ENCODE data around the gene C4orf17.
"Not testable (repeated sequence)": the region's sequence is repeated elsewhere in the genome, so short reads cannot be mapped to it uniquely, and the experiment has no call there.

The C4orf17 gene

GRCh38 chr4:99507349-99507748 is 3.5 kb upstream of the C4orf17 start:
- no peaks in the 10 kb centered on the region for H3K27me3 Mint-ChIP-seq
- DNase-seq: no peak
- no peaks in the 10 kb centered on the region for H3K9me3 Mint-ChIP-seq
- H3K27ac Mint-ChIP-seq: peak overlapping the region; percentile 93
- no peaks in the 10 kb centered on the region for H3K36me3 Mint-ChIP-seq (ENCODE audit: low read depth)
- peak overlapping the region; percentile 21 for H3K4me3 Mint-ChIP-seq
- peaks cover 54% of the 10 kb centered on the region for H3K4me1 Mint-ChIP-seq (ENCODE audit: low read depth)

- Mint-ChIP-seq H3K36me3 (ENCODE audit: low read depth) (no peaks in the 10 kb centered on the region), H3K27ac (peak overlapping the region; percentile 93), H3K9me3 (no peaks in the 10 kb centered on the region), H3K4me1 (ENCODE audit: low read depth) (peaks cover 54% of the 10 kb centered on the region), H3K4me3 (peak overlapping the region; percentile 21), H3K27me3 (no peaks in the 10 kb centered on the region)
- DNase-seq: no peak
These were observed 3.1 kb upstream of the C4orf17 start for GRCh38 chr4:99507762-99508161.

GRCh38 chr4:99518601-99519295 is 7.9 kb downstream of the C4orf17 start:
- no peak for DNase-seq
- no peaks in the 10 kb centered on the region for H3K36me3 Mint-ChIP-seq (ENCODE audit: low read depth)
- H3K4me1 Mint-ChIP-seq (ENCODE audit: low read depth): no peaks in the 10 kb centered on the region
- no peaks in the 10 kb centered on the region for H3K9me3 Mint-ChIP-seq
- peaks cover 2% of the 10 kb centered on the region for H3K27me3 Mint-ChIP-seq
- H3K4me3 Mint-ChIP-seq: no peak overlapping the region
- H3K27ac Mint-ChIP-seq: no peak overlapping the region

- Mint-ChIP-seq H3K9me3 (no peaks in the 10 kb centered on the region), H3K36me3 (ENCODE audit: low read depth) (no peaks in the 10 kb centered on the region), H3K27ac (no peak overlapping the region), H3K4me1 (ENCODE audit: low read depth) (no peaks in the 10 kb centered on the region), H3K27me3 (peaks cover 9% of the 10 kb centered on the region), H3K4me3 (no peak overlapping the region)
- no peak for DNase-seq
These were observed 18.4 kb downstream of the C4orf17 start for GRCh38 chr4:99529228-99529627.

GRCh38 chr4:99529956-99530355 is 19.1 kb downstream of the C4orf17 start:
- Mint-ChIP-seq H3K4me3 (no peak overlapping the region), H3K27ac (no peak overlapping the region), H3K36me3 (ENCODE audit: low read depth) (no peaks in the 10 kb centered on the region), H3K27me3 (peaks cover 9% of the 10 kb centered on the region), H3K9me3 (no peaks in the 10 kb centered on the region), H3K4me1 (ENCODE audit: low read depth) (no peaks in the 10 kb centered on the region)
- no peak for DNase-seq

GRCh38 chr4:99534699-99535098 is 23.9 kb downstream of the C4orf17 start:
- H3K4me1 Mint-ChIP-seq (ENCODE audit: low read depth); H3K9me3 Mint-ChIP-seq; H3K36me3 Mint-ChIP-seq (ENCODE audit: low read depth); H3K4me3 Mint-ChIP-seq; H3K27ac Mint-ChIP-seq; DNase-seq: not testable (repeated sequence)
- peaks cover 12% of the 10 kb centered on the region for H3K27me3 Mint-ChIP-seq

- H3K27ac Mint-ChIP-seq: no peak overlapping the region
- H3K36me3 Mint-ChIP-seq (ENCODE audit: low read depth): no peaks in the 10 kb centered on the region
- H3K4me1 Mint-ChIP-seq (ENCODE audit: low read depth): no peaks in the 10 kb centered on the region
- DNase-seq: no peak
- H3K9me3 Mint-ChIP-seq: no peaks in the 10 kb centered on the region
- peaks cover 12% of the 10 kb centered on the region for H3K27me3 Mint-ChIP-seq
- no peak overlapping the region for H3K4me3 Mint-ChIP-seq
These were observed 25.4 kb downstream of the C4orf17 start for GRCh38 chr4:99536271-99536670.

GRCh38 chr4:99536848-99537247 is 26.0 kb downstream of the C4orf17 start:
- no peak for DNase-seq
- H3K27me3 Mint-ChIP-seq: peaks cover 12% of the 10 kb centered on the region
- no peaks in the 10 kb centered on the region for H3K36me3 Mint-ChIP-seq (ENCODE audit: low read depth)
- no peak overlapping the region for H3K4me3 Mint-ChIP-seq
- H3K27ac Mint-ChIP-seq: no peak overlapping the region
- no peaks in the 10 kb centered on the region for H3K9me3 Mint-ChIP-seq
- no peaks in the 10 kb centered on the region for H3K4me1 Mint-ChIP-seq (ENCODE audit: low read depth)

- Mint-ChIP-seq H3K27ac (no peak overlapping the region), H3K36me3 (ENCODE audit: low read depth) (no peaks in the 10 kb centered on the region), H3K9me3 (no peaks in the 10 kb centered on the region), H3K27me3 (peaks cover 7% of the 10 kb centered on the region), H3K4me3 (no peak overlapping the region), H3K4me1 (ENCODE audit: low read depth) (no peaks in the 10 kb centered on the region)
- no peak for DNase-seq
These were observed 26.9 kb downstream of the C4orf17 start for GRCh38 chr4:99537674-99538073.

GRCh38 chr4:99540277-99540939 is 29.6 kb downstream of the C4orf17 start:
- H3K4me3 Mint-ChIP-seq: no peak overlapping the region
- H3K27ac Mint-ChIP-seq: no peak overlapping the region
- DNase-seq: no peak
- H3K36me3 Mint-ChIP-seq (ENCODE audit: low read depth): peaks cover 2% of the 10 kb centered on the region
- peaks cover 7% of the 10 kb centered on the region for H3K9me3 Mint-ChIP-seq
- H3K4me1 Mint-ChIP-seq (ENCODE audit: low read depth): no peaks in the 10 kb centered on the region
- no peaks in the 10 kb centered on the region for H3K27me3 Mint-ChIP-seq

GRCh38 chr4:99552872-99553271 is 42.1 kb downstream of the C4orf17 start:
- H3K9me3 Mint-ChIP-seq: no peaks in the 10 kb centered on the region
- no peaks in the 10 kb centered on the region for H3K27me3 Mint-ChIP-seq
- no peak overlapping the region for H3K4me3 Mint-ChIP-seq
- no peak overlapping the region for H3K27ac Mint-ChIP-seq
- no peaks in the 10 kb centered on the region for H3K4me1 Mint-ChIP-seq (ENCODE audit: low read depth)
- peaks cover 36% of the 10 kb centered on the region for H3K36me3 Mint-ChIP-seq (ENCODE audit: low read depth)
- DNase-seq: no peak

GRCh38 chr4:99563310-99564186 is 52.7 kb downstream of the C4orf17 start, which contains the start of gene TRMT10A:
Gene TRMT10A, minus strand, starts transcription at chr4:99564039. Its CDS starts 4,701 bp downstream, at chr4:99559338.
- Mint-ChIP-seq H3K4me3 (peak within 1 kb of the TSS; percentile 91), H3K4me1 (ENCODE audit: low read depth) (peaks cover 25% of the 10 kb centered on the region), H3K36me3 (ENCODE audit: low read depth) (peaks cover 7% of the 10 kb centered on the region), H3K27me3 (peaks cover 14% of the 10 kb centered on the region), H3K27ac (peak within 1 kb of the TSS; percentile 99), H3K9me3 (no peaks in the 10 kb centered on the region)
- DNase-seq: peak; percentile 95

GRCh38 chr4:99564921-99565320 is 54.1 kb downstream of the C4orf17 start:
- H3K9me3 Mint-ChIP-seq: no peaks in the 10 kb centered on the region
- peaks cover 20% of the 10 kb centered on the region for H3K27me3 Mint-ChIP-seq
- H3K4me3 Mint-ChIP-seq: peak overlapping the region; percentile 10
- peaks cover 25% of the 10 kb centered on the region for H3K4me1 Mint-ChIP-seq (ENCODE audit: low read depth)
- peaks cover 7% of the 10 kb centered on the region for H3K36me3 Mint-ChIP-seq (ENCODE audit: low read depth)
- DNase-seq: no peak
- H3K27ac Mint-ChIP-seq: no peak overlapping the region

GRCh38 chr4:99571883-99572282 is 61.1 kb downstream of the C4orf17 start:
- Mint-ChIP-seq H3K27me3 (peaks cover 49% of the 10 kb centered on the region), H3K4me1 (ENCODE audit: low read depth) (no peaks in the 10 kb centered on the region), H3K27ac (no peak overlapping the region), H3K36me3 (ENCODE audit: low read depth) (no peaks in the 10 kb centered on the region), H3K9me3 (no peaks in the 10 kb centered on the region), H3K4me3 (no peak overlapping the region)
- no peak for DNase-seq
